Measurements from ENCODE around the gene PLN. TPM values are rescaled to one million over a fixed set of nuclear protein-coding genes. Genes with fewer than 3 reads are reported as not detected.

Gene PLN
- total RNA-seq, 8 experiments from 2014 or later: 0.21 to 12.6 (median 0.59) TPM

DNA sequence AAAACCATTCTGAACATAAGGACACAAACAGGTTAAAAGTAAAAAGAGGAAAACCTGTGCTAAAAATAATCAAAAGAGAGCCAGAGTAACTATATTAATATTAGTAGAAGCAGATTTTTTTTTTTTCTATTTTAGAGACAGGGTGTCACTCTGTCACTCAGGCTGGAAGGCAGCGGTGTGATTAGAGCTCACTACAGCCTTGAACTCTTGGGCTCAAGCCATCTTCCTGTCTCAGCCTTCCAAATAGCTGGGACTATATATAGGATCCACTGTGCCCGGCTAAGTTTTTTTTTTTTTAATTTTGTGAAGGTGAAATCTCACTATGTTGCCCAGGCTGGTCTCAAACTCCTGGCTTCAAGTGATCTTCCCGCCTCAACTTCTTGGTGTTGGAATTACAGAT lies 33.4 kb upstream of the PLN start:
- 50 to 100% (median 100%) methylated on average over 1 to 3 of the region's 3 CpGs; no CpG with 5 or more reads in 1 of the 10 experiments for WGBS, 10 experiments
- ATAC-seq (replicated peaks in 6 of 8): no peak
- no peak overlapping the region for H3K4me3 ChIP-seq
- no peak overlapping the region for H3K27ac ChIP-seq
- no peaks in the 10 kb centered on the region for H3K4me1 ChIP-seq (replicated peaks in 1 of 2)
- in situ Hi-C loops (cut with MboI; ENCODE audit: low pct_unique_long_range_greater_than_20kb in 2 of 9, low sequenced_read_pairs in 9 of 9, unreplicated experiment in 9 of 9): loop anchor here in 2 of 9 experiments (25.0 kb wide), 1 partner anchor 227 kb away; no protein-coding TSS in a partner anchor

DNA sequence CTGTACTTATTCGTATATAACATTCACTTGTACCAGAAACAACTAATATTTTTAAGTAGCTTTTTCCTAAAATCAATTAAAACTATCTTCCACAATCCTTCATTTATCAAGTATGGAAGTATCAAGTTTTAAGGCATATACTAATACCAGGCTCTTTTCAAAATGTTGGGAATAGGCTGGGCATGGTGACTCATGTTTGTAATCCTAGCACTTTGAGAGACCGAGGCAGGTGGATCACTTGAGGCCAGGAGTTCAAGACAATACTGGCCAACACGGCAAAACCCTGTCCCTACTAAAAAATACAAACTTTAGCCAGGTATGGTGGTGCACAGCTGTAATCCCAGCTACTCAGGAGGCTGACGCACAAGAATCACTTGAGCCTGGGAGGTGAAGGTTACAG lies 25.7 kb upstream of the PLN start:
- in situ Hi-C loops (cut with MboI; ENCODE audit: low pct_unique_long_range_greater_than_20kb in 2 of 9, low sequenced_read_pairs in 9 of 9, unreplicated experiment in 9 of 9): loop anchor here in 2 of 9 experiments (25.0 kb wide), 1 partner anchor 235 kb away; no protein-coding TSS in a partner anchor
- WGBS, 10 experiments: 40 to 100% (median 100%) methylated on average over 1 to 3 of the region's 4 CpGs; no CpG with 5 or more reads in 3 of the 10 experiments
- no peak overlapping the region for H3K4me3 ChIP-seq
- ATAC-seq (replicated peaks in 6 of 8): no peak
- no peaks in the 10 kb centered on the region for H3K4me1 ChIP-seq (replicated peaks in 1 of 2)
- no peak overlapping the region for H3K27ac ChIP-seq

DNA sequence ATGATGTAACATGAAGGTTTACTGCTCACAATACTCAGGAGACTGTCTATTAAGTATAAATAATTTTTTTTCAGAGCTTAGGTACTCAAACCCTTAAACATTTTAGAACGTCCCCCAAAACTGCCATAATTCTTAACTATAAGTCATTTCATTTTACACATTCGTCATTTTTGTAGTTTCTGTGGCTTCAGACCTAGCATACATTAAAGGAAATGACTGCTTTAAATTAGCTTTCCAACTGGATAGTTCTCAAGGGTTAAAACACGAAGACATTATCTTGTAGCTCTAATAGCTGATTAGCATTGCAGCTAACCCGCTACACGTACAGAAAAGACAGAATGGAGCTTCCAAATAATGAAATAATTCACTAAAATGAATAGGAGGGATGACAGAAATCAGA lies 24.9 kb upstream of the PLN start:
- WGBS, 10 experiments: 40 to 100% (median 83%) methylated on average over 1 to 5 of the region's 5 CpGs; no CpG with 5 or more reads in 1 of the 10 experiments
- H3K4me1 ChIP-seq (replicated peaks in 1 of 2): no peaks in the 10 kb centered on the region
- ATAC-seq (replicated peaks in 6 of 8): no peak
- in situ Hi-C loops (cut with MboI; ENCODE audit: low pct_unique_long_range_greater_than_20kb in 2 of 9, low sequenced_read_pairs in 9 of 9, unreplicated experiment in 9 of 9): loop anchor here in 2 of 9 experiments (25.0 kb wide), 1 partner anchor 236 kb away; no protein-coding TSS in a partner anchor
- H3K4me3 ChIP-seq: no peak overlapping the region
- H3K27ac ChIP-seq: no peak overlapping the region

DNA sequence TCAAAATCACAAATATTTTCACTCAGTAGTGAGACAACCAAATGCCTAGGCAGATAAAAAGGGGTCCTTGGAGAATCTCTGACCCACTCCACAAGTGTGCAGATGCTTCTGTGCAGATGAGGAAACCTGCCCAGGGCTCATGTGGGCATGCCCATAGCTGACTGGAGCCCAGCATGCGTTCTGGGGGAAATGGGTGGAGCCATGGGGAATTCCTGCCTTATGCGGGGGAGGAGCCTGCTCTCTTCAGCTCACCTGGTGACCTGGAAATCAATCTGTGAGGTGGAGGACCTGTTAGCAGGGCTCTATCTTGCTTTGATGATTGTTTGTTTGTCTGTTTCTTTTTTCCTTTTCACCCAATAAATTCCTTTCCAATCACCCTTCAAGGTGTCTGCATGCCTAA lies 23.4 kb upstream of the PLN start:
- Histone ChIP-seq H3K4me3 (no peak overlapping the region), H3K4me1 (replicated peaks in 1 of 2) (no peaks in the 10 kb centered on the region), H3K27ac (no peak overlapping the region)
- no peak for ATAC-seq (replicated peaks in 6 of 8)
- in situ Hi-C loops (cut with MboI; ENCODE audit: low pct_unique_long_range_greater_than_20kb in 2 of 9, low sequenced_read_pairs in 9 of 9, unreplicated experiment in 9 of 9): loop anchor here in 3 of 9 experiments (25.0 kb wide), 1 partner anchor 237 kb away; no protein-coding TSS in a partner anchor
- WGBS, 10 experiments: 57 to 100% (median 67%) methylated on average over 1 to 2 of the region's 2 CpGs; no CpG with 5 or more reads in 5 of the 10 experiments

GRCh38 chr6:118525913-118526780 lies 21.9 kb upstream of the PLN start:
- H3K4me1 ChIP-seq (replicated peaks in 1 of 2): no peaks in the 10 kb centered on the region
- H3K4me3 ChIP-seq: no peak overlapping the region
- ATAC-seq (replicated peaks in 6 of 8): no peak
- no peak overlapping the region for H3K27ac ChIP-seq
- in situ Hi-C loops (cut with MboI; ENCODE audit: low pct_unique_long_range_greater_than_20kb in 2 of 9, low sequenced_read_pairs in 9 of 9, unreplicated experiment in 9 of 9): loop anchor here in 1 of 9 experiments (25.0 kb wide), 1 partner anchor 239 kb away; no protein-coding TSS in a partner anchor
- 80 to 100% (median 86%) methylated on average over 1 to 4 of the region's 4 CpGs; no CpG with 5 or more reads in 4 of the 10 experiments for WGBS, 10 experiments

DNA sequence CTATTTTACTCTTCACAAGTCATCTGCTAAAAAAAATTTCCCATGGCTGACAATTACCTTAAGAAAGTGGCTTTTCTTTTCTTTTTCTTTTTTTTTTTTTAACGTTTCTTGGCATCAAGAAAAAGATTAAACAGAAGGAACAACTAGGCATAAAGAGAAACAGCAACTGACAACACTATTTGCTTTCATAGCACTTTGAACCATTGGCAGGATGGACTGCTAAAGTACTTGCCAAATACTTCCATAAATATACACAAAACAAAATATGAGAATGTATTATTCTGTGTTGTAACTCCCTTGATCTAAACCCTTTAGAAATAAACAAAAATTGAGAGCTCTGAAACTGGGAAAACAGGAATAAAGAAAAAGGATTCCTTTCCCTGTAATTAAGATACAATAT lies 20.0 kb upstream of the PLN start:
- in situ Hi-C loops (cut with MboI; ENCODE audit: low pct_unique_long_range_greater_than_20kb in 2 of 9, low sequenced_read_pairs in 9 of 9, unreplicated experiment in 9 of 9): loop anchor here in 1 of 9 experiments (25.0 kb wide), 1 partner anchor 241 kb away; no protein-coding TSS in a partner anchor
- Histone ChIP-seq H3K4me3 (no peak overlapping the region), H3K27ac (no peak overlapping the region), H3K4me1 (replicated peaks in 1 of 2) (no peaks in the 10 kb centered on the region)
- no peak for ATAC-seq (replicated peaks in 6 of 8)
- 0 to 90% (median 55%) methylated on average over 1 of the region's 1 CpG for WGBS, 10 experiments

DNA sequence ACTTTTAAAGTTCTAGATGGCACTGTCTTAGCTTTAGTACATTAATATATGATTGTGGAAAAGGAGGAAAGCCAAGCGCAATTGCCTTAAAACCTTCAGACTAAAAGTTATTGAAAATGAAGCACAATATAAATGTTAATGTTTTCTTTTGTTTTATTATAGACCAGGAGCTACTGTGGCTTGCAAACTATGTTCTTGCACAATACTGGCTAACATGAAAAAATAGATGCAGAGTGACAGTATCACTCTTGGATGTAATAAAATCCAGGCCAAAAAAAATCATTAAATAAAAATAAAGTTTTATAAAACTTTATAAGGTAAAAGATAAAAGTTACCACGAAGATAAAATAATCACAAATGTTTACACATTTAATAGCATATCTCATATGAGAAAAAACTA lies 18.3 kb upstream of the PLN start:
- in situ Hi-C loops (cut with MboI; ENCODE audit: low pct_unique_long_range_greater_than_20kb in 2 of 9, low sequenced_read_pairs in 9 of 9, unreplicated experiment in 9 of 9): loop anchor here in 1 of 9 experiments (25.0 kb wide), 1 partner anchor 242 kb away; no protein-coding TSS in a partner anchor

DNA sequence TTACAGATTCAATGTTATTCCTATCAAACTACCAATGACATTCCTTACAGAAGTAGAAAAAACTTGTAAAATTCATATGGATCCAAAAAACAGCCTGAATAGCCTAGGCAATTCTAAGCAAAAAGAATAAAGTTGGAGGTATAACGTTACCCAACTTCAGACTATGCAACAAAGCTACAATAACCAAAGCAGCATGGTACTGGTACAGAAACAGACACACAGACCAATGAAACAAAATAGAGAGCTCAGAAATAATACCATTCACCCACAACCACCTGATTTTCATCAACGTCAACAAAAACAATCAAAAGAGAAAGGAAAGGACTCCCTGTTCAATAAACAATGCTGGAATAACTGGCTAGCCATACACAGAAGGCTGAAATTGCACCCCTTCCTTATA lies 17.2 kb upstream of the PLN start:
- no peak overlapping the region for H3K27ac ChIP-seq
- in situ Hi-C loops (cut with MboI; ENCODE audit: low pct_unique_long_range_greater_than_20kb in 2 of 9, low sequenced_read_pairs in 9 of 9, unreplicated experiment in 9 of 9): loop anchor here in 1 of 9 experiments (25.0 kb wide), 1 partner anchor 244 kb away; no protein-coding TSS in a partner anchor
- H3K4me1 ChIP-seq (replicated peaks in 1 of 2): no peaks in the 10 kb centered on the region
- 85 to 100% (median 93%) methylated on average over 1 to 2 of the region's 2 CpGs for WGBS, 10 experiments
- no peak overlapping the region for H3K4me3 ChIP-seq
- no peak for ATAC-seq (replicated peaks in 6 of 8)

More for the DNA sequence above, 18.3 kb upstream of the PLN start:
- Histone ChIP-seq H3K4me1 (replicated peaks in 1 of 2) (no peaks in the 10 kb centered on the region), H3K4me3 (no peak overlapping the region), H3K27ac (no peak overlapping the region)
- no peak for ATAC-seq (replicated peaks in 6 of 8)
- 76 to 100% (median 96%) methylated on average over 2 of the region's 2 CpGs for WGBS, 10 experiments

- 89 to 100% (median 97%) methylated on average over 1 to 6 of the region's 6 CpGs; no CpG with 5 or more reads in 1 of the 10 experiments for WGBS, 10 experiments
- ATAC-seq (replicated peaks in 6 of 8): no peak
These were observed 12.8 kb upstream of the PLN start for GRCh38 chr6:118535176-118535844.

DNA sequence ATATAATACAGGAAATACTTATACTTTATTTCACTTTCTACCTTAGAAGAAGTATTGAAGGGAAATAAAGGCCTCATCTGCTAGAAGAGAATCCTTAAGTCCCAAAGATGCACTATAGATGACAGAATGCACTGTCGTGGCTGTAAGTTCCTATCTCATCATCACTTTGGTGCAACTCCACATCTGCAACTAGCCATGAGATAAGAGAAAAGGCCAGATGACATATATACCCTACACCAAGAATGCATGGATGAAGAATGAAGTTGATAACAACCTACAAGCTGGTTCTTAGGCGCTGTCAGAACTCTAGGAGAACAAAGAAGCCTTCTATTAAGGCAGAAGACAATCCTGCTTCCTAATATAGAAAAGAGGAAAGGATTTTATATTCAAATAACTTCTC lies 11.6 kb upstream of the PLN start:
- in situ Hi-C loops (cut with MboI; ENCODE audit: low pct_unique_long_range_greater_than_20kb in 2 of 9, low sequenced_read_pairs in 9 of 9, unreplicated experiment in 9 of 9): loop anchor here in 1 of 9 experiments (25.0 kb wide), 1 partner anchor 249 kb away; no protein-coding TSS in a partner anchor
- Histone ChIP-seq H3K4me3 (no peak overlapping the region), H3K27ac (no peak overlapping the region), H3K4me1 (replicated peaks in 1 of 2) (no peaks in the 10 kb centered on the region)
- ATAC-seq (replicated peaks in 6 of 8): no peak
- 78 to 100% (median 100%) methylated on average over 1 to 2 of the region's 2 CpGs; no CpG with 5 or more reads in 2 of the 10 experiments for WGBS, 10 experiments

More at GRCh38 chr6:118535176-118535844, 12.8 kb upstream of the PLN start:
- in situ Hi-C loops (cut with MboI; ENCODE audit: low pct_unique_long_range_greater_than_20kb in 2 of 9, low sequenced_read_pairs in 9 of 9, unreplicated experiment in 9 of 9): loop anchor here in 1 of 9 experiments (25.0 kb wide), 1 partner anchor 248 kb away; no protein-coding TSS in a partner anchor
- Histone ChIP-seq H3K4me1 (replicated peaks in 1 of 2) (no peaks in the 10 kb centered on the region), H3K4me3 (no peak overlapping the region), H3K27ac (no peak overlapping the region)

DNA sequence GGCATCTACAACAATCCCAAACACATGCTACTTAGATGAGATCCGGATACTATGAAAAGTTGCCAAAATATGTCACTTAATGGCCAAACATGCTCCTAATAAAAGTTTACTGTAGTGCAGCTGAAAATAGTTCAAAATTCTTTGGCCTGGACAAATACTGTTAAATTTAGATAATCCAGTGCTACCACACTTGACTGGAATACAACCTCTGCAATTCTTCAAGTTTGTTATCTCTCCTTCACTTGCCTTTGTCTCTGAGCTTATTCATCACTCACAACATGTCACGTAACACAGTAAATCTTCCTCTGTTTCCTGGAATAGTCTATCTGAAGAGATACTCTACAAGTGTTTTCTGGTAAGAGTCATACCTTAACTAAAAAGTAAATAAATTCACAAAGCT lies 10.5 kb upstream of the PLN start:
- in situ Hi-C loops (cut with MboI; ENCODE audit: low pct_unique_long_range_greater_than_20kb in 2 of 9, low sequenced_read_pairs in 9 of 9, unreplicated experiment in 9 of 9): loop anchor here in 1 of 9 experiments (25.0 kb wide), 1 partner anchor 250 kb away; no protein-coding TSS in a partner anchor
- H3K27ac ChIP-seq: no peak overlapping the region
- H3K4me3 ChIP-seq: no peak overlapping the region
- no peak for ATAC-seq (replicated peaks in 6 of 8)
- H3K4me1 ChIP-seq (replicated peaks in 1 of 2): no peaks in the 10 kb centered on the region
- WGBS, 10 experiments: 50 to 100% (median 95%) methylated on average over 1 to 2 of the region's 2 CpGs; no CpG with 5 or more reads in 1 of the 10 experiments

DNA sequence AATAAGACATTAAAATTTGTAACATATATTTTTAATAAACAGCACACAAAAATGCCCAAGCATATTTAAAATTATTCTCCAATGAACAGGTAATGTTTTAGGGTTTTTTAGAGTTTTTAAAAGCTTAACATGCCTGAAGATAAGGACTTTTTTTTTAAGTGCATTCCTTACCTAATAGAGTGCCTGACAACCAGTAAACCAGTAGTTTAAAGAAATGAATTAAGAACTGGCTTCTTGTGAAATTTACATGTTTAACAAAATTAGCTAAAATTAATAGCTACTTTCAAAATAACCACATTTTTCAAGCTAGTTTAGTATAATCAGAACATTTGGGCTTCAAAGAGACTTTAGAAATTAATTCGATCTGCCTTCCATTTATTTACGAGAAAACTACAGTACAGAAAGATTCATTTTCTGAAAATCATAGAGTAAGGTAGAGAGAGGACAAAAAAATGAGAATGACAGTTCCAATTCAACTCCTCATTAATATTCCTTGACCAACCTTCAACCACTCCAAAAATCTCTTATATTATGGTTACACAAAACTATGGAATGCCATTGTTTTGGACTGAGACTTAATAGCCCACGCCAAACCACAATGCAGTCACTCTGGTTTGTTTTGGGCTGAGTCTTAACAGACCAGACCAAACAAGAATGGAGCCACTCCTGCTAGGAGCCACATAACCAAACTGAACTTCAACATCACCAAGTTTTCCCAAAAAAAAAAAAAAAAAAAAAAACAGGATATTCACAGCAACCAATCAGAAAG lies 5.7 kb upstream of the PLN start:
- no peak for ATAC-seq (replicated peaks in 6 of 8)
- WGBS, 10 experiments: 68 to 100% (median 93%) methylated on average over 2 to 3 of the region's 3 CpGs; no CpG with 5 or more reads in 2 of the 10 experiments
- no peak overlapping the region for H3K4me3 ChIP-seq
- no peaks in the 10 kb centered on the region for H3K4me1 ChIP-seq (replicated peaks in 1 of 2)
- in situ Hi-C loops (cut with MboI; ENCODE audit: low pct_unique_long_range_greater_than_20kb in 2 of 9, low sequenced_read_pairs in 9 of 9, unreplicated experiment in 9 of 9): loop anchor here in 1 of 9 experiments (25.0 kb wide), 1 partner anchor 255 kb away; no protein-coding TSS in a partner anchor
- H3K27ac ChIP-seq: no peak overlapping the region
